A549 (cell line): ENCODE data around the gene PVR.

Source experiments
- CTCF ChIP-seq: fragments of >200 bp; sonication (Bioruptor Twin); formaldehyde crosslinking; IDR thresholded peaks from 3 replicates; pipeline ENCODE4 v1.5.1; 2016
- JUN ChIP-seq, 2 experiments: fragments of >200 bp; sonication (Bioruptor Twin); formaldehyde crosslinking; IDR thresholded peaks; 2 replicates in 1 of 2; 3 replicates in 1 of 2; pipeline ENCODE4 v1.6.1; 2016 to 2017
- MYC ChIP-seq: IDR thresholded peaks from 2 replicates; pipeline ENCODE4 v1.6.1; 2012; ENCODE audit warnings: mild to moderate bottlenecking, inconsistent platforms, low read length, improper control_type of control experiment, borderline replicate concordance
- NPAS2 ChIP-seq: fragments of 250-450 bp; sonication (Bioruptor Pico); IDR thresholded peaks from 2 replicates; pipeline ENCODE4 v1.8.0; 2022; ENCODE audit warnings: mild to moderate bottlenecking, moderate library complexity, borderline replicate concordance
- POLR2A ChIP-seq: IDR thresholded peaks from 2 replicates; pipeline ENCODE4 v1.6.1; 2012; ENCODE audit warnings: mild to moderate bottlenecking, low read length
- REST ChIP-seq: fragments of 200-600 bp; sonication (generic); IDR thresholded peaks from 2 replicates; pipeline ENCODE4 v1.6.1; 2016; ENCODE audit warnings: antibody characterized with exemption, mild to moderate bottlenecking, moderate library complexity
- RFX5 ChIP-seq: fragments of 450-650 bp; IDR thresholded peaks from 2 replicates; pipeline ENCODE4 v1.7.1; 2014; ENCODE audit warnings: antibody characterized with exemption, mild to moderate bottlenecking, moderate library complexity

- no peak for TF ChIP-seq CTCF
- no peak for TF ChIP-seq MYC
- no peak for TF ChIP-seq POLR2A
- TF ChIP-seq NPAS2 (CRISPR knock-in tag) = no peak
- no peak for TF ChIP-seq REST
- TF ChIP-seq RFX5 = no peak
- TF ChIP-seq JUN (IDR thresholded peaks at IDR 0.05) = no peak
Observed at GRCh38 chr19:44668985-44669764, 25.5 kb downstream of the PVR start.
